Activated naive CD4-positive, alpha-beta T cell treated with anti-CD3 and anti-CD28 coated beads, Interleukin-2, amount 10 ng/mL, durations not matched to agents 7 days and 5 days (primary cell): Measurements from ENCODE around the gene PDE9A.
"Not testable (repeated sequence)": the region's sequence is repeated elsewhere in the genome, so short reads cannot be mapped to it uniquely, and the experiment has no call there.

Experiments used
- CTCF ChIA-PET: fragments of 350-600 bp; sonication (Branson Sonifier 250); formaldehyde crosslinking; loops from one replicate; lab custom pipeline; 2021; ENCODE audit warnings: antibody characterized with exemption; lab: Charles Lee
- DNase-seq: peaks from one replicate; pipeline ENCODE4 v3.0.0-alpha.2; 2020
- H3K27ac Mint-ChIP-seq: one replicate; pipeline ENCODE4 v1.8.0; 2021; ENCODE audit warnings: mild to moderate bottlenecking, moderate library complexity, mixed read lengths
- H3K27me3 Mint-ChIP-seq: one replicate; pipeline ENCODE4 v1.8.0; 2021; ENCODE audit warnings: mild to moderate bottlenecking, mixed read lengths
- H3K36me3 Mint-ChIP-seq: one replicate; pipeline ENCODE4 v1.8.0; 2021; ENCODE audit warnings: mixed read lengths
- H3K4me1 Mint-ChIP-seq: one replicate; pipeline ENCODE4 v1.8.0; 2021; ENCODE audit warnings: mixed read lengths
- H3K4me3 Mint-ChIP-seq: one replicate; pipeline ENCODE4 v1.8.0; 2021; ENCODE audit warnings: mild to moderate bottlenecking, moderate library complexity, mixed read lengths
- H3K9me3 Mint-ChIP-seq: one replicate; pipeline ENCODE4 v1.8.0; 2021; ENCODE audit warnings: mixed read lengths

The PDE9A gene

GRCh38 chr21:42785666-42786427, 132.4 kb downstream of the PDE9A start:
- H3K36me3 Mint-ChIP-seq, result peaks cover 2% of the 10 kb centered on the region
- H3K4me3 Mint-ChIP-seq, result no peak overlapping the region
- CTCF ChIA-PET, result no interaction called here
- peaks cover 45% of the 10 kb centered on the region for H3K4me1 Mint-ChIP-seq
- peak overlapping the region; percentile 83 for H3K27ac Mint-ChIP-seq
- H3K9me3 Mint-ChIP-seq, result peaks cover 6% of the 10 kb centered on the region
- no peak for DNase-seq
- peaks cover 58% of the 10 kb centered on the region for H3K27me3 Mint-ChIP-seq

GRCh38 chr21:42786884-42787283, 133.5 kb downstream of the PDE9A start:
- Mint-ChIP-seq H3K4me1 (peaks cover 36% of the 10 kb centered on the region), H3K9me3 (peaks cover 6% of the 10 kb centered on the region), H3K4me3 (no peak overlapping the region), H3K27me3 (peaks cover 58% of the 10 kb centered on the region), H3K27ac (peak overlapping the region; percentile 83), H3K36me3 (peaks cover 2% of the 10 kb centered on the region)
- no peak for DNase-seq
- CTCF ChIA-PET, result no interaction called here

DNA sequence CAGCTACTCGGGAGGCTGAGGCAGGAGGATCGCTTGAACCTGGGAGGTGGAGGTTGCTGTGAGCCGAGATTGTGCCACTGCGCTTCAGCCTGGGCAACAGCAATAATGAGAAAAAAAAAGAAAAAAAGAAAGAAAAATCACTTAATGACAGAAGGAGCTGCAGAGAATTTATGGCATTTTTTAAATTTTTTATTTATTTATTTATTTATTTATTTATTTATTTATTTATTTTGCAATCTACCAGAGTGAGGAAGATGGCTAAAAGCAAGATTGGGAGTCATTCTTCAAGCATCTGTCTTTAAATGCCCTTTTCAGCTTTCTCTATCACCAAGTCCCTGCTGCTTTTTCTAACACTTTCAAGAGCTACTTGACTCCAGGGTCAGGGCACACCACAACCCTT, 134.2 kb downstream of the PDE9A start:
- Mint-ChIP-seq H3K36me3 (peaks cover 2% of the 10 kb centered on the region), H3K27ac (peak overlapping the region; percentile 33), H3K9me3 (peaks cover 6% of the 10 kb centered on the region), H3K27me3 (peaks cover 53% of the 10 kb centered on the region), H3K4me1 (peaks cover 29% of the 10 kb centered on the region), H3K4me3 (no peak overlapping the region)
- CTCF ChIA-PET, result no interaction called here
- no peak for DNase-seq

DNA sequence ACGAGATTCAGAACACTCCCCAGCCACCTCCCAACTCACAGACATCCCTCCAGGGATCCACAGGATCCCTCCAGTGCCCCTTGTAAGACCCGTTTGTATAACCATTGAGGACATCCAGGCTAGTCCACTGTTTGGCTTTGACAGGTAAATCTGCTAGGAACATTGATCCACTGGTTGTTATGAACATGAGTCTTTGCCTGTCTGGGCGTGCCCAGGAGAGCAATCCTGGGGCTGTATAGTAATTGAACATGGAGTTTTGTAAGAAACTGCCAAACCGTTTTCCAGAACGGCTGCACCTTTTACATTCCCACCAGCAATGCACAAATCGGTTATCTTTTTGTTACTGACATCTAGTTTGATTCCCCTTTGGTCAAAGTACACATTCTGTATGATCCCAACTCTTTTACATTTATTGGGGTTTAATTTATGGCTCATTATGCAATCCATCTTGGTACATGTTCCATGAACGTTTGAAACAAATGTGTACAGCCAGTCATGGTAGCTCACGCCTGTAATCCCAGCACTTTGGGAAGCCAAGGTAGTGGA, 137.2 kb downstream of the PDE9A start:
- Mint-ChIP-seq H3K9me3 (peaks cover 6% of the 10 kb centered on the region), H3K27ac (no peak overlapping the region), H3K4me1 (peaks cover 4% of the 10 kb centered on the region), H3K36me3 (peaks cover 2% of the 10 kb centered on the region), H3K27me3 (peaks cover 59% of the 10 kb centered on the region), H3K4me3 (no peak overlapping the region)
- CTCF ChIA-PET, result no interaction called here
- DNase-seq, result no peak

DNA sequence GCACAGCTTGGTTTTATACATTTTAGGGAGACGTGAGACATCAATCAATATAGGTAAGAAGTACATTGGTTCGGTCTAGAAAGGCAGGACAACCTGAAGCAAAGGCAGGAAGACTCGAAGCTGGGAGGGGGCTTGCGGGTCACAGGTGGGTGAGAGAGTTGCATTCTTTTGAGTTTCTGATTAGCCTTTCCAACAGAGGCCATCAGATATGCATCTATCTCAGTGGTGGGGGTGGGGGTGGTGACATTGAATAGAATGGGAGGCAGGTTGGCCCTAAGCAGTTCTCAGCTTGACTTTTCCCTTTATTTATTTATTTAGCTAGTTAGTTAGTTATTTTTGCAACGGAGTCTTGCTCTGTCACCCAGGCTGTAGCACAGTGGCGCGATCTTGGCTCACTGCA, 140.4 kb downstream of the PDE9A start:
- CTCF ChIA-PET, result no interaction called here
- no peaks in the 10 kb centered on the region for H3K36me3 Mint-ChIP-seq
- H3K9me3 Mint-ChIP-seq, result no peaks in the 10 kb centered on the region
- no peak overlapping the region for H3K4me3 Mint-ChIP-seq
- no peaks in the 10 kb centered on the region for H3K4me1 Mint-ChIP-seq
- no peak for DNase-seq
- H3K27ac Mint-ChIP-seq, result no peak overlapping the region
- H3K27me3 Mint-ChIP-seq, result peaks cover 58% of the 10 kb centered on the region

DNA sequence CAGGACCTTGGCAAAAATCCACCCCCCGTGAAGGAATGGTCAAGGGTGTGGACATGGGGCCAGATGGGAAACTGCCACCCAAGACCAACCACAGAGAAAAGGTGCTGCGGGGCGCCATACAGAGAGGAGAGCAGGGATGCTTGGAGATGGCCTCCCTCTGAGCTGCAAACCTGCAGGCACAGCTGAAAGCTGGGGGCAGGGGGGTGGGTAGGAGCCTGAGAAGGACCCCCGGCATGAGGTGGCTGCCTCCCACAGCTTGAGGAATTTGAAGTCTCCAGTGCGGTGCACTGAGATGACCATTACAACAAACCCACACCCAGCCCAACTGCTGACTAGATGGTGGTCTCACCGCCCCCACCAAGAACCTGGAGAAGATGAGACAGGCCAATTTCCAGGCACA, 141.1 kb downstream of the PDE9A start:
- no peak for DNase-seq
- Mint-ChIP-seq H3K36me3 (no peaks in the 10 kb centered on the region), H3K27me3 (peaks cover 58% of the 10 kb centered on the region), H3K9me3 (no peaks in the 10 kb centered on the region), H3K4me1 (peaks cover 2% of the 10 kb centered on the region), H3K4me3 (no peak overlapping the region), H3K27ac (no peak overlapping the region)
- CTCF ChIA-PET, result no interaction called here

GRCh38 chr21:42796327-42797062, 143.1 kb downstream of the PDE9A start:
- CTCF ChIA-PET, result interaction anchor here (0.6 kb wide), 1 partner anchor 220 kb away, joined by 4 read pairs; no protein-coding TSS in a partner anchor
- no peaks in the 10 kb centered on the region for H3K36me3 Mint-ChIP-seq
- peaks cover 46% of the 10 kb centered on the region for H3K27me3 Mint-ChIP-seq
- H3K4me1 Mint-ChIP-seq, result peaks cover 3% of the 10 kb centered on the region
- H3K4me3 Mint-ChIP-seq, result no peak overlapping the region
- no peak for DNase-seq
- no peaks in the 10 kb centered on the region for H3K9me3 Mint-ChIP-seq
- H3K27ac Mint-ChIP-seq, result no peak overlapping the region

- no peaks in the 10 kb centered on the region for H3K9me3 Mint-ChIP-seq
- DNase-seq, result no peak
- no peak overlapping the region for H3K27ac Mint-ChIP-seq
- H3K27me3 Mint-ChIP-seq, result peaks cover 41% of the 10 kb centered on the region
- H3K4me3 Mint-ChIP-seq, result no peak overlapping the region
- peaks cover 3% of the 10 kb centered on the region for H3K4me1 Mint-ChIP-seq
- CTCF ChIA-PET, result no interaction called here
- H3K36me3 Mint-ChIP-seq, result no peaks in the 10 kb centered on the region
Observed at GRCh38 chr21:42797522-42797921, 144.1 kb downstream of the PDE9A start.

DNA sequence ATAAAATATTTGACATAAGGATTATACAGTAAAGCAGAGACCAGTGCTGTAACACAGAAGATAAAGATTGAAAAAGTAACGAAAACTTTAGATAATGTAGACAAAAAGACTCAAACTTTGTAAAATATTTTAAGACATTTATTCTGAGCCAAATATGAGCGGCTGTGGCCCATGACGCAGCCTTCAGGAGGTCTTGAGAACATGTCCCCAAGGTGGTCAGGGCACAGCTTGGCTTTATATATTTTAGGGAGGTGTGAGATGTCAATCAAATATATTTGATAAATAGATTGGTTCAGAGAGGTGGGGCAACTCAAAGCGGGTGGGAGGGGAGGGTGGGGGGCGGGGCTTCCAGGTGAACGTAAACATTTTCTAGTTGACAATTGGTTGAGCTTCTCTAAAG, 144.7 kb downstream of the PDE9A start:
- DNase-seq, result no peak
- Mint-ChIP-seq H3K27me3 (peaks cover 38% of the 10 kb centered on the region), H3K4me3 (no peak overlapping the region), H3K9me3 (no peaks in the 10 kb centered on the region), H3K27ac (no peak overlapping the region), H3K4me1 (peaks cover 3% of the 10 kb centered on the region), H3K36me3 (no peaks in the 10 kb centered on the region)
- CTCF ChIA-PET, result no interaction called here

GRCh38 chr21:42799516-42799915, 146.1 kb downstream of the PDE9A start:
- H3K9me3 Mint-ChIP-seq, result no peaks in the 10 kb centered on the region
- DNase-seq, result no peak
- H3K27ac Mint-ChIP-seq, result no peak overlapping the region
- no peak overlapping the region for H3K4me3 Mint-ChIP-seq
- CTCF ChIA-PET, result interaction anchor here (1.0 kb wide), 1 partner anchor 145 kb away, joined by 3 read pairs; no protein-coding TSS in a partner anchor
- no peaks in the 10 kb centered on the region for H3K36me3 Mint-ChIP-seq
- peaks cover 3% of the 10 kb centered on the region for H3K4me1 Mint-ChIP-seq
- peaks cover 31% of the 10 kb centered on the region for H3K27me3 Mint-ChIP-seq

GRCh38 chr21:42799948-42800347, 146.5 kb downstream of the PDE9A start:
- DNase-seq, result no peak
- H3K27ac Mint-ChIP-seq, result no peak overlapping the region
- no peaks in the 10 kb centered on the region for H3K36me3 Mint-ChIP-seq
- H3K4me3 Mint-ChIP-seq, result no peak overlapping the region
- CTCF ChIA-PET, result interaction anchor here (1.0 kb wide), 1 partner anchor 146 kb away, joined by 3 read pairs; no protein-coding TSS in a partner anchor
- H3K9me3 Mint-ChIP-seq, result no peaks in the 10 kb centered on the region
- peaks cover 30% of the 10 kb centered on the region for H3K27me3 Mint-ChIP-seq
- peaks cover 3% of the 10 kb centered on the region for H3K4me1 Mint-ChIP-seq

DNA sequence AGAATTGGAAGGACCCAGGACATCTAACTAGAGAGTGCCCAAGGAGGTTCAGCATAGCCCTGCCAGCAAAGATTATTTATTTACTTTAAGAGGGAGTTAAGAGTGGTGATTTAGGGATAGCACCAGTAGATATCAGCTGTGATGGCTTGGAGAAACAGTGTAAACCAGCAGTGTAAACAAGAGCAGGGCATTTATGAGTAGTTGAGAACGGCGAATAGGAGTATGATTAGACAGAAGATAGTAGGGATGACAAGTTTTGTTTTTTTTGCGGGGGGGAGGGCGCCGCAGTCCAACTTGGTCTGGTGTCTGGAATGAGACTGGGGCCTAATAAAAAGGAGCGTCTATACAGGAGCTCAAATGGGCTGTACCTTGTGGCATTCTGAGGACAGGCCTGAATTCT, 148.2 kb downstream of the PDE9A start:
- H3K9me3 Mint-ChIP-seq, CTCF ChIA-PET, H3K4me3 Mint-ChIP-seq, H3K4me1 Mint-ChIP-seq, H3K27ac Mint-ChIP-seq, H3K36me3 Mint-ChIP-seq, DNase-seq: not testable (repeated sequence)
- peaks cover 24% of the 10 kb centered on the region for H3K27me3 Mint-ChIP-seq

GRCh38 chr21:42806509-42807140, 153.2 kb downstream of the PDE9A start:
- no peak overlapping the region for H3K4me3 Mint-ChIP-seq
- CTCF ChIA-PET, result no interaction called here
- no peaks in the 10 kb centered on the region for H3K9me3 Mint-ChIP-seq
- peaks cover 27% of the 10 kb centered on the region for H3K27me3 Mint-ChIP-seq
- no peaks in the 10 kb centered on the region for H3K4me1 Mint-ChIP-seq
- DNase-seq, result no peak
- no peaks in the 10 kb centered on the region for H3K36me3 Mint-ChIP-seq
- no peak overlapping the region for H3K27ac Mint-ChIP-seq

DNA sequence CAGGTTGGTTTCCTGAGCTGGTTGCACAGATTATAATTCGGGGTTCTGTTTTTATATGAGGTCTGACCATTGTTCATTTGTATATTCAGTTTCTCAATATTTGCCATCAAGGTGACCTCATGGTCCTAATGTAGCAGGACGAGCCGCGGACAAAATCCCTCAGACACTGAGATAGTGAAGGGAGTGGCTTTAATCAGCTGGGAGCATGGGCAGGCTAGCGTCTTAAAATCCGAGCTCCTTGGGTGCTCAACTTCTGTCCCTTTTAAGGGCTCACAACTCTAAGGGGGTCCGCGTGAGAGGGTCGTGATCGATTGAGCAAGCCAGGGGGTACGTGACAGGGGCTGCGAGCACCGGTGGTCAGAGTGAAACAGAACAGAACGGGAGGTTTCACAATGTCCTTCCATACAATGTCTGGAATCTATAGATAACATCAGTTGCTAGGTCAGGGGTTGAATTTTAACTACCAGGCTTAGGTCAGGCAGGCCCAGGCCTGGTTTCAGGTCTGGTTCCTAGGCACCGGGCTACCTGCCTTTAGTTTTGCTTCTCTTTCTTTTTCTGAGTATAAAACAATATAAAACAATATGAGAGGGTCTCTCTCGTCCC, 154.0 kb downstream of the PDE9A start:
- H3K4me3 Mint-ChIP-seq, H3K36me3 Mint-ChIP-seq, H3K27ac Mint-ChIP-seq, CTCF ChIA-PET, DNase-seq, H3K9me3 Mint-ChIP-seq, H3K4me1 Mint-ChIP-seq: not testable (repeated sequence)
- peaks cover 27% of the 10 kb centered on the region for H3K27me3 Mint-ChIP-seq
